Mesenchymal stem cell (in vitro differentiated cells and primary cell): ENCODE measurements around the gene RNF11.
"Not testable (repeated sequence)": the region's sequence is repeated elsewhere in the genome, so short reads cannot be mapped to it uniquely, and the experiment has no call there.

Experiments used
- DNase-seq: peaks from one replicate; pipeline ENCODE4 v3.0.0-alpha.2; 2013
- H2AFZ ChIP-seq: one replicate; pipeline ENCODE4 v1.6.1; 2013; ENCODE audit warnings: low read depth, mild to moderate bottlenecking, control low read depth, inconsistent platforms, low read length, moderate library complexity
- H2AK5ac ChIP-seq: 2 replicates; pipeline ENCODE4 v1.6.1; 2013; ENCODE audit warnings: low read length, moderate library complexity, mild to moderate bottlenecking, inconsistent platforms; ENCODE audit not compliant: severe bottlenecking
- H2BK120ac ChIP-seq: one replicate; pipeline ENCODE4 v1.6.1; 2013; ENCODE audit warnings: low read depth, mild to moderate bottlenecking, inconsistent platforms, low read length, moderate library complexity
- H2BK12ac ChIP-seq, 2 experiments: one replicate each; pipeline ENCODE4 v1.6.1; 2013; ENCODE audit warnings: inconsistent platforms in 2 of 2, low read length in 2 of 2, mild to moderate bottlenecking in 2 of 2, moderate library complexity in 2 of 2, control low read depth in 1 of 2
- H2BK15ac ChIP-seq: one replicate; pipeline ENCODE4 v1.6.1; 2013; ENCODE audit warnings: mild to moderate bottlenecking, low read depth, inconsistent platforms; ENCODE audit not compliant: poor library complexity, severe bottlenecking
- H2BK5ac ChIP-seq: 2 replicates; pipeline ENCODE4 v1.6.1; 2013; ENCODE audit warnings: low read depth, mild to moderate bottlenecking, low read length, control low read depth, inconsistent platforms; ENCODE audit not compliant: poor library complexity, severe bottlenecking
- H3K14ac ChIP-seq, 2 experiments: one replicate each; pipeline ENCODE4 v1.6.1; 2013; ENCODE audit warnings: inconsistent platforms in 2 of 2, low read length in 2 of 2, control low read depth in 1 of 2, mild to moderate bottlenecking in 1 of 2, moderate library complexity in 1 of 2
- H3K18ac ChIP-seq, 2 experiments: one replicate each; pipeline ENCODE4 v1.6.1; 2013; ENCODE audit warnings: inconsistent platforms in 2 of 2, low read length in 2 of 2, control low read depth in 1 of 2, low read depth in 1 of 2, mild to moderate bottlenecking in 1 of 2
- H3K23ac ChIP-seq, 2 experiments: one replicate each; pipeline ENCODE4 v1.6.1; 2013; ENCODE audit warnings: inconsistent platforms in 2 of 2, low read length in 2 of 2, mild to moderate bottlenecking in 2 of 2, moderate library complexity in 2 of 2, control low read depth in 1 of 2
- H3K27ac ChIP-seq: 2 replicates; pipeline ENCODE4 v1.5.1; 2013; ENCODE audit warnings: mild to moderate bottlenecking, moderate library complexity, low read length, control low read depth, inconsistent platforms; ENCODE audit not compliant: poor library complexity, severe bottlenecking
- H3K27me3 ChIP-seq, 2 experiments: 2 replicates each; pipeline versions ENCODE4 v1.6.1 to v1.7.0; 2013; ENCODE audit warnings: low read length in 2 of 2, mild to moderate bottlenecking in 2 of 2, moderate library complexity in 2 of 2, control low read depth in 1 of 2, inconsistent platforms in 1 of 2; ENCODE audit not compliant: control insufficient read depth in 1 of 2, insufficient read depth in 1 of 2
- H3K36me3 ChIP-seq, 2 experiments: 2 replicates each; pipeline versions ENCODE4 v1.6.1 to v1.7.0; 2013; ENCODE audit warnings: low read length in 2 of 2, control low read depth in 1 of 2, inconsistent platforms in 1 of 2, low read depth in 1 of 2, mild to moderate bottlenecking in 1 of 2; ENCODE audit not compliant: insufficient read depth in 2 of 2, control insufficient read depth in 1 of 2
- H3K4ac ChIP-seq, 2 experiments: one replicate each; pipeline ENCODE4 v1.6.1; 2013; ENCODE audit warnings: inconsistent platforms in 2 of 2, low read length in 2 of 2, mild to moderate bottlenecking in 2 of 2, moderate library complexity in 2 of 2, control low read depth in 1 of 2, low read depth in 1 of 2
- H3K4me1 ChIP-seq: 2 replicates; pipeline ENCODE4 v1.6.1; 2013; ENCODE audit warnings: low read depth, low read length, control low read depth; ENCODE audit not compliant: control insufficient read depth, insufficient read depth
- H3K4me2 ChIP-seq: 2 replicates; pipeline ENCODE4 v1.6.1; 2013; ENCODE audit warnings: low read length, mild to moderate bottlenecking, inconsistent platforms; ENCODE audit not compliant: poor library complexity, severe bottlenecking
- H3K4me3 ChIP-seq, 2 experiments: 2 replicates each; pipeline versions ENCODE4 v1.5.1 to v1.7.0; 2013; ENCODE audit warnings: low read length in 2 of 2, mild to moderate bottlenecking in 2 of 2, control low read depth in 1 of 2, low read depth in 1 of 2; ENCODE audit not compliant: insufficient read depth in 1 of 2
- H3K79me1 ChIP-seq: replicated peaks from 2 replicates; pipeline ENCODE4 v1.6.1; 2013; ENCODE audit warnings: mild to moderate bottlenecking, control low read depth, low read length, inconsistent platforms; ENCODE audit not compliant: poor library complexity, severe bottlenecking
- H3K9ac ChIP-seq: 2 replicates; pipeline ENCODE4 v1.7.0; 2013; ENCODE audit warnings: mild to moderate bottlenecking, low read length, moderate library complexity
- H3K9me3 ChIP-seq: 2 replicates; pipeline ENCODE4 v1.7.0; 2013; ENCODE audit warnings: mild to moderate bottlenecking, low read length; ENCODE audit not compliant: control insufficient read depth
- H4K8ac ChIP-seq: one replicate; pipeline ENCODE4 v1.6.1; 2013; ENCODE audit warnings: inconsistent platforms, mild to moderate bottlenecking, low read length, moderate library complexity
- H4K91ac ChIP-seq: one replicate; pipeline ENCODE4 v1.6.1; 2013; ENCODE audit warnings: mild to moderate bottlenecking, low read length, inconsistent platforms
- WGBS: methylation state at CpG from one replicate; pipeline ENCODE4 v1.1.7; 2013; ENCODE audit warnings: mixed read lengths; 5-methylcytosine and 5-hydroxymethylcytosine counted together

Gene RNF11

GRCh38 chr1:51227231-51227960 lies 8.7 kb upstream of the RNF11 start:
- H4K8ac ChIP-seq, H2BK120ac ChIP-seq, H2BK5ac ChIP-seq, H4K91ac ChIP-seq, H3K4me1 ChIP-seq, H3K9me3 ChIP-seq, H2AFZ ChIP-seq, H3K4me2 ChIP-seq, H2BK12ac ChIP-seq, H3K4me3 ChIP-seq, H3K14ac ChIP-seq, H3K4ac ChIP-seq, H3K9ac ChIP-seq, H3K27ac ChIP-seq, DNase-seq, H3K18ac ChIP-seq, H3K23ac ChIP-seq, H3K36me3 ChIP-seq, H3K27me3 ChIP-seq, H3K79me1 ChIP-seq, H2AK5ac ChIP-seq, H2BK15ac ChIP-seq: not testable (repeated sequence)
- WGBS: 90% methylated on average over 12 of the region's 15 CpGs

GRCh38 chr1:51228471-51228870 lies 7.6 kb upstream of the RNF11 start:
- H3K4me3 ChIP-seq, H3K4me2 ChIP-seq, H2BK5ac ChIP-seq, H3K4ac ChIP-seq, H3K36me3 ChIP-seq, H3K23ac ChIP-seq, H2AFZ ChIP-seq, H3K9ac ChIP-seq, H4K8ac ChIP-seq, H3K18ac ChIP-seq, DNase-seq, H2BK120ac ChIP-seq, H3K27ac ChIP-seq, H3K9me3 ChIP-seq, H3K4me1 ChIP-seq, H4K91ac ChIP-seq, H2AK5ac ChIP-seq, H3K79me1 ChIP-seq, H2BK15ac ChIP-seq, H3K27me3 ChIP-seq, H2BK12ac ChIP-seq, H3K14ac ChIP-seq: not testable (repeated sequence)
- WGBS: 90% methylated on average over 10 of the region's 11 CpGs

DNA sequence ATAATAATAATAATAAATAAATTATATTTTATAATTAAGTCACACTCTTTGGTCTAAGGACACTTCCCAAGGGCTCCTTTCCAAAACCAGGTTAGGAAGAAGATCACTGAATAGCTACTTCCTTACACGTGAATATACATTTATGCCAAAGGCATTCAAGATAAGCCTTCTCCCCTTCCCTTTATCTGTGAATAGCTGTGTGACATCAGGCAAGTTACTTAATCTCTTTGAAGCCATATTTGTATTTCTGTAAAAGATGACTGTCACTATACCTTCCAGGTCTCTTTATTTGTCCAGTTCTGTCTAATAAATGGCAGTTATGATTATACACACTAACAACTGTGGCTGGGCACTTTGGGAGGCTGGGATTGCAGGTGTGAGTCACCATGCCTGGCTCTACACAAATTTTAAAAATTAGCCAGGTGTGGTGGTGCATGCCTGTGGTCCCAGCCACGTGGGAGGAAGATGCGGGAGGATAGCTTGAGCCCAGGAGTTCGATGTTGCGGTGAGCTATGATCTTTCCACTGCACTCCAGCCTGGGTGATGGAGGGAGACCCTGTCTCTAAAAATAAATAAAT lies 5.5 kb upstream of the RNF11 start:
- no peaks in the 10 kb centered on the region for H3K27me3 ChIP-seq
- H2AK5ac ChIP-seq: no peak overlapping the region
- no peak overlapping the region for H2AFZ ChIP-seq
- no peak overlapping the region for H3K9ac ChIP-seq
- H3K27ac ChIP-seq: no peak overlapping the region
- no peak overlapping the region for H4K91ac ChIP-seq
- no peaks in the 10 kb centered on the region for H3K79me1 ChIP-seq
- no peak overlapping the region for H3K23ac ChIP-seq
- H3K14ac ChIP-seq: no peak overlapping the region
- H2BK120ac ChIP-seq: no peak overlapping the region
- DNase-seq: no peak
- H2BK5ac ChIP-seq: no peak overlapping the region
- H2BK12ac ChIP-seq: no peak overlapping the region
- no peak overlapping the region for H3K4ac ChIP-seq
- no peak overlapping the region for H3K4me3 ChIP-seq
- H3K9me3 ChIP-seq: no peaks in the 10 kb centered on the region
- WGBS: 83% methylated on average over 3 of the region's 5 CpGs
- H3K18ac ChIP-seq: no peak overlapping the region
- H3K4me2 ChIP-seq: no peak overlapping the region
- H3K36me3 ChIP-seq: no peaks in the 10 kb centered on the region
- H3K4me1 ChIP-seq: peaks cover 5% of the 10 kb centered on the region
- H4K8ac ChIP-seq: no peak overlapping the region
- H2BK15ac ChIP-seq: no peak overlapping the region

DNA sequence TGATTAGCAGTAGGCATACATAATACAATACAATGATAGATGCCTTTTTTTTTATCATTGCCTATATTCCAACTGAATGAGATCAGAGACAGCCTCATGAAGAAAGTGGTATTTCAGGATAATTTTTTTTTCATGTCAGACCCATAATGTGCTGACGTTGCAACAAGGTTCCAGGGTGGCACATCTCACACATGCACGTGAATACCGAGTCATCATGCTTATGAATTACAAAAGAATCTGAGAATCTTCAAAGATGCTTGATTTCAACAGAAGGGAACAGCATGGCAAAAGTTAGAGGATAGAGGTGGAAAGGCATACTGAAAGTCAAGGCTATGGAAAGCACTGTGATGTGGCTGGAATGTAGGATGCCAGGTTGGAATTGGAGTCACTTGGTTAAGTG lies 5.0 kb upstream of the RNF11 start:
- no peak for DNase-seq
- no peak overlapping the region for H3K18ac ChIP-seq
- H3K14ac ChIP-seq: no peak overlapping the region
- H3K9me3 ChIP-seq: no peaks in the 10 kb centered on the region
- H3K27ac ChIP-seq: no peak overlapping the region
- 80% methylated on average over 3 of the region's 3 CpGs for WGBS
- H3K36me3 ChIP-seq: no peaks in the 10 kb centered on the region
- no peak overlapping the region for H3K23ac ChIP-seq
- no peak overlapping the region for H3K4ac ChIP-seq
- H3K79me1 ChIP-seq: no peaks in the 10 kb centered on the region
- H2BK15ac ChIP-seq: no peak overlapping the region
- H4K91ac ChIP-seq: no peak overlapping the region
- no peak overlapping the region for H2AK5ac ChIP-seq
- H2BK120ac ChIP-seq: no peak overlapping the region
- H2BK5ac ChIP-seq: no peak overlapping the region
- no peaks in the 10 kb centered on the region for H3K27me3 ChIP-seq
- H2BK12ac ChIP-seq: no peak overlapping the region
- H2AFZ ChIP-seq: peak overlapping the region; percentile 14
- H3K4me1 ChIP-seq: peaks cover 5% of the 10 kb centered on the region
- no peak overlapping the region for H4K8ac ChIP-seq
- no peak overlapping the region for H3K4me3 ChIP-seq
- no peak overlapping the region for H3K4me2 ChIP-seq
- no peak overlapping the region for H3K9ac ChIP-seq
